Vagina (tissue), 2 donors: ENCODE measurements around the gene GRHL3.
A peak's percentile ranks its signal among the peaks of the same experiment; 100 is the strongest.

Experiments
- CTCF ChIP-seq, 3 experiments: fragments of 450-650 bp in 2 of 3; fragments of 200-600 bp in 1 of 3; sonication (generic) in 1 of 3; IDR thresholded peaks; one replicate each; pipeline ENCODE4 v1.5.1; 2017 to 2019; ENCODE audit warnings: antibody characterized with exemption in 3 of 3, mild to moderate bottlenecking in 2 of 3, moderate library complexity in 2 of 3
- POLR2AphosphoS5 ChIP-seq, 2 donors: sonication (generic); formaldehyde crosslinking; IDR thresholded peaks; one replicate each; pipeline ENCODE4 v1.9.0; 2017; ENCODE audit warnings: antibody characterized with exemption in 2 of 2, mild to moderate bottlenecking in 2 of 2, low read depth in 1 of 2; ENCODE audit not compliant: insufficient read depth in 1 of 2

- TF ChIP-seq POLR2AphosphoS5 (IDR thresholded peaks at IDR 0.05; ENCODE audit: insufficient read depth in 1 of 2, low read depth in 1 of 2) (peak in 1 of 2 donors; percentile 34), CTCF (IDR thresholded peaks at IDR 0.05) (no peak)
Observed at GRCh38 chr1:24309762-24310485, 9.2 kb upstream of the GRHL3 start.
